ENCODE measurements around the gene RAB17. TPM values are rescaled to one million over a fixed set of nuclear protein-coding genes. Genes with fewer than 3 reads are reported as not detected.

RAB17 gene
- total and polyA plus RNA-seq, 2 experiments from 2014 or later: 58.3 to 99.1 TPM

GRCh38 chr2:237623428-237624403 is 33.2 kb upstream of the RAB17 start:
- 85% methylated on average over 13 of the region's 13 CpGs for WGBS (ENCODE audit: low lambda C conversion rate, missing lambda C conversion rate)
- Histone ChIP-seq H3K79me2 (peaks cover 6% of the 10 kb centered on the region), H3K36me3 (replicated peaks; ENCODE audit: insufficient read depth, low read depth) (no peaks in the 10 kb centered on the region), H3K9me3 (ENCODE audit: low read depth) (no peaks in the 10 kb centered on the region), H3K9me2 (replicated peaks; ENCODE audit: insufficient read depth) (no peaks in the 10 kb centered on the region), H3K27ac (no peak overlapping the region), H3K4me2 (no peak overlapping the region), H3K4me1 (ENCODE audit: insufficient read depth) (peaks cover 6% of the 10 kb centered on the region), H3K27me3 (no peaks in the 10 kb centered on the region), H2AFZ (no peak overlapping the region), H4K20me1 (ENCODE audit: insufficient read depth, poor library complexity, severe bottlenecking) (peaks cover under 1% of the 10 kb centered on the region), H3K4me3 (no peak overlapping the region)
- no peak for DNase-seq (ENCODE audit: low spot score)
- TF ChIP-seq EZH2phosphoT487 (IDR thresholded peaks at IDR 0.05; ENCODE audit: low read depth, severe bottlenecking, unreplicated experiment): no peak
- TF ChIP-seq EZH2 (IDR thresholded peaks at IDR 0.05; ENCODE audit: borderline replicate concordance): no peak
- TF ChIP-seq CTCF (IDR thresholded peaks at IDR 0.05; ENCODE audit: poor library complexity): no peak

GRCh38 chr2:237618449-237618848 is 27.9 kb upstream of the RAB17 start:
- no peak overlapping the region for H3K4me3 ChIP-seq
- WGBS (ENCODE audit: low lambda C conversion rate, missing lambda C conversion rate): 97% methylated on average over 2 of the region's 2 CpGs
- no peak for DNase-seq (ENCODE audit: low spot score)
- no peak overlapping the region for H3K27ac ChIP-seq
- H3K36me3 ChIP-seq (replicated peaks; ENCODE audit: insufficient read depth, low read depth): no peaks in the 10 kb centered on the region
- no peaks in the 10 kb centered on the region for H4K20me1 ChIP-seq (ENCODE audit: insufficient read depth, poor library complexity, severe bottlenecking)
- no peak overlapping the region for H3K4me2 ChIP-seq
- H3K79me2 ChIP-seq: no peaks in the 10 kb centered on the region
- H3K9me2 ChIP-seq (replicated peaks; ENCODE audit: insufficient read depth): no peaks in the 10 kb centered on the region
- no peak overlapping the region for H2AFZ ChIP-seq
- H3K4me1 ChIP-seq (ENCODE audit: insufficient read depth): peaks cover 38% of the 10 kb centered on the region
- no peaks in the 10 kb centered on the region for H3K27me3 ChIP-seq
- no peak for TF ChIP-seq EZH2 (IDR thresholded peaks at IDR 0.05; ENCODE audit: borderline replicate concordance)
- no peak for TF ChIP-seq EZH2phosphoT487 (IDR thresholded peaks at IDR 0.05; ENCODE audit: low read depth, severe bottlenecking, unreplicated experiment)
- TF ChIP-seq CTCF (IDR thresholded peaks at IDR 0.05; ENCODE audit: poor library complexity): no peak
- H3K9me3 ChIP-seq (ENCODE audit: low read depth): no peaks in the 10 kb centered on the region

- Histone ChIP-seq H3K27ac (peak overlapping the region; percentile 65), H2AFZ (no peak overlapping the region)
These were observed 27.1 kb upstream of the RAB17 start for GRCh38 chr2:237617587-237617982.

More at GRCh38 chr2:237617587-237617982, 27.1 kb upstream of the RAB17 start:
- DNase-seq (ENCODE audit: low spot score): no peak
- Histone ChIP-seq H3K9me3 (ENCODE audit: low read depth) (no peaks in the 10 kb centered on the region), H3K27me3 (no peaks in the 10 kb centered on the region), H4K20me1 (ENCODE audit: insufficient read depth, poor library complexity, severe bottlenecking) (no peaks in the 10 kb centered on the region), H3K36me3 (replicated peaks; ENCODE audit: insufficient read depth, low read depth) (no peaks in the 10 kb centered on the region), H3K4me2 (no peak overlapping the region), H3K4me3 (no peak overlapping the region), H3K9me2 (replicated peaks; ENCODE audit: insufficient read depth) (no peaks in the 10 kb centered on the region), H3K4me1 (ENCODE audit: insufficient read depth) (peaks cover 39% of the 10 kb centered on the region), H3K79me2 (no peaks in the 10 kb centered on the region)
- WGBS (ENCODE audit: low lambda C conversion rate, missing lambda C conversion rate): 66% methylated on average over 4 of the region's 4 CpGs
- TF ChIP-seq EZH2 (IDR thresholded peaks at IDR 0.05; ENCODE audit: borderline replicate concordance): no peak

All from hepatocyte (in vitro differentiated cells).